GM23338 (cell line): Measurements from ENCODE around the gene EOLA2. TPM values are rescaled to one million over a fixed set of nuclear protein-coding genes. Genes with fewer than 3 reads are reported as not detected.

ENCODE experiments used
- ATAC-seq: fragments of 200-7000 bp; cut with Tn5 transposase; 3 replicates; pipeline ENCODE4 v1.9.1; 2020
- DNase-seq: peaks from one replicate; pipeline ENCODE4 v3.0.0-alpha.2; 2015; ENCODE audit warnings: low spot score
- H2AFZ ChIP-seq: fragments of 200-600 bp; sonication (generic); 2 replicates; pipeline ENCODE4 v1.8.0; 2016; ENCODE audit warnings: antibody characterized with exemption, mild to moderate bottlenecking, moderate library complexity
- H3F3A ChIP-seq: fragments of 200-600 bp; sonication (generic); replicated peaks from 2 replicates; pipeline ENCODE4 v1.8.0; 2017; ENCODE audit warnings: antibody characterized with exemption, mixed run types, low read depth
- H3K27ac ChIP-seq: fragments of 200-600 bp; sonication (generic); 2 replicates; pipeline ENCODE4 v1.6.1; 2016; ENCODE audit warnings: low read depth
- H3K27me3 ChIP-seq: fragments of 200-600 bp; sonication (generic); 2 replicates; pipeline ENCODE4 v1.8.0; 2016; ENCODE audit warnings: mild to moderate bottlenecking, mixed run types, moderate library complexity; ENCODE audit not compliant: insufficient read depth
- H3K36me3 ChIP-seq: fragments of 200-600 bp; sonication (generic); 2 replicates; pipeline ENCODE4 v1.8.0; 2016; ENCODE audit warnings: mild to moderate bottlenecking; ENCODE audit not compliant: insufficient read depth
- H3K4me1 ChIP-seq: fragments of 200-600 bp; sonication (generic); 2 replicates; pipeline ENCODE4 v1.8.0; 2016; ENCODE audit warnings: mild to moderate bottlenecking, moderate library complexity; ENCODE audit not compliant: insufficient read depth
- H3K4me2 ChIP-seq: fragments of 200-600 bp; sonication (generic); 2 replicates; pipeline ENCODE4 v1.7.1; 2017; ENCODE audit warnings: mixed run types
- H3K4me3 ChIP-seq: fragments of 200-600 bp; sonication (generic); 2 replicates; pipeline ENCODE4 v1.6.1; 2016; ENCODE audit warnings: mixed run types
- H3K79me2 ChIP-seq: fragments of 200-600 bp; sonication (generic); replicated peaks from 2 replicates; pipeline ENCODE4 v1.8.0; 2017; ENCODE audit warnings: mild to moderate bottlenecking; ENCODE audit not compliant: insufficient read depth
- H3K9me2 ChIP-seq: fragments of 200-600 bp; sonication (generic); 2 replicates; pipeline ENCODE4 v1.8.0; 2017; ENCODE audit not compliant: insufficient read depth
- H4K20me1 ChIP-seq: fragments of 200-600 bp; sonication (generic); replicated peaks from 2 replicates; pipeline ENCODE4 v1.8.0; 2017; ENCODE audit warnings: mild to moderate bottlenecking; ENCODE audit not compliant: insufficient read depth
- H3K27ac Mint-ChIP-seq: 2 replicates; pipeline ENCODE4 v1.8.0; 2020; ENCODE audit warnings: inconsistent platforms, mild to moderate bottlenecking, moderate library complexity, mixed read lengths
- H3K27me3 Mint-ChIP-seq: 3 replicates; pipeline ENCODE4 v1.8.0; 2022; ENCODE audit warnings: low read depth, mild to moderate bottlenecking, moderate library complexity, mixed read lengths, inconsistent platforms; ENCODE audit not compliant: insufficient read depth, poor library complexity
- H3K36me3 Mint-ChIP-seq: 3 replicates; pipeline ENCODE4 v1.8.0; 2021; ENCODE audit warnings: low read depth, mild to moderate bottlenecking, inconsistent platforms, moderate library complexity, mixed read lengths
- H3K4me1 Mint-ChIP-seq: 3 replicates; pipeline ENCODE4 v1.8.0; 2020; ENCODE audit warnings: mild to moderate bottlenecking, inconsistent platforms, mixed read lengths
- H3K4me3 Mint-ChIP-seq: 3 replicates; pipeline ENCODE4 v1.8.0; 2021; ENCODE audit warnings: moderate library complexity, mild to moderate bottlenecking, inconsistent platforms, mixed read lengths
- H3K9me3 Mint-ChIP-seq: 3 replicates; pipeline ENCODE4 v1.8.0; 2020; ENCODE audit warnings: moderate library complexity, mild to moderate bottlenecking, inconsistent platforms, mixed read lengths
- CREB1 ChIP-seq: fragments of 250-450 bp; sonication (Bioruptor Pico); IDR thresholded peaks from 2 replicates; pipeline ENCODE4 v1.5.0; 2020; ENCODE audit warnings: low read depth, mild to moderate bottlenecking, moderate library complexity
- ETS1 ChIP-seq: IDR thresholded peaks from 2 replicates; pipeline ENCODE4 v1.6.1; 2016; ENCODE audit warnings: antibody characterized with exemption
- EZH2 ChIP-seq: fragments of 200-600 bp; sonication (generic); IDR thresholded peaks from one replicate; pipeline ENCODE4 v1.8.0; 2017; ENCODE audit warnings: antibody characterized with exemption, mild to moderate bottlenecking, low read depth; ENCODE audit not compliant: unreplicated experiment
- EZH2phosphoT487 ChIP-seq: fragments of 200-600 bp; sonication (generic); IDR thresholded peaks from one replicate; pipeline ENCODE4 v1.8.1; 2018; ENCODE audit warnings: antibody characterized with exemption; ENCODE audit not compliant: unreplicated experiment
- JUNB ChIP-seq: IDR thresholded peaks from one replicate; pipeline ENCODE4 v1.6.1; 2016; ENCODE audit warnings: antibody characterized with exemption; ENCODE audit not compliant: unreplicated experiment
- NANOG ChIP-seq: IDR thresholded peaks from 2 replicates; pipeline ENCODE4 v1.6.1; 2016; ENCODE audit warnings: antibody characterized with exemption, borderline replicate concordance
- POLR2AphosphoS5 ChIP-seq: IDR thresholded peaks from 2 replicates; pipeline ENCODE4 v1.6.1; 2016; ENCODE audit warnings: antibody characterized with exemption, low read depth
- STAT1 ChIP-seq: IDR thresholded peaks from one replicate; pipeline ENCODE4 v1.6.1; 2016; ENCODE audit warnings: antibody characterized with exemption; ENCODE audit not compliant: unreplicated experiment
- ZNF114 ChIP-seq: fragments of 250-450 bp; sonication (Bioruptor Pico); IDR thresholded peaks from 2 replicates; pipeline ENCODE4 v1.5.0; 2020; ENCODE audit warnings: mild to moderate bottlenecking, moderate library complexity
- ZNF331 ChIP-seq: fragments of 250-450 bp; sonication (Bioruptor Pico); IDR thresholded peaks from 2 replicates; pipeline ENCODE4 v1.5.0; 2020; ENCODE audit warnings: low read depth, mild to moderate bottlenecking, moderate library complexity
- ZNF462 ChIP-seq: fragments of 250-450 bp; sonication (Bioruptor Pico); IDR thresholded peaks from 2 replicates; pipeline ENCODE4 v1.5.0; 2020; ENCODE audit warnings: mild to moderate bottlenecking, moderate library complexity
- polyA plus RNA-seq: library from polyadenylated mRNA; unstranded; fragments of >200 nt; fragmentation: Nextera tagmentation; extraction: Ambion mirVana; gene quantifications from 2 replicates; pipeline ENCODE4 v1.2.1, GENCODE V29; 2016
- total RNA-seq: library from RNA; depleted of rRNA; stranded (reverse); fragments of >200 nt; shearing (Covaris generic); gene quantifications from 2 replicates; pipeline ENCODE4 v1.2.3, GENCODE V29; 2014
- TF ChIP-seq, protein P1 (sequence below), 2 experiments: fragments of 200-600 bp in 1 of 2; sonication (generic) in 1 of 2; conservative IDR thresholded peaks; 2 replicates each; pipeline versions ENCODE4 v1.5.1 to v1.6.1; 2016 to 2017; ENCODE audit warnings: antibody characterized with exemption in 2 of 2, low read depth in 2 of 2, mild to moderate bottlenecking in 2 of 2, moderate library complexity in 1 of 2
- TF ChIP-seq, protein P2 (sequence below): IDR thresholded peaks from one replicate; pipeline ENCODE4 v1.6.1; 2018; ENCODE audit warnings: antibody characterized with exemption; ENCODE audit not compliant: unreplicated experiment

Gene EOLA2
- total and polyA plus RNA-seq, 2 experiments from 2014 or later, result 24.4 to 25.1 TPM

DNA sequence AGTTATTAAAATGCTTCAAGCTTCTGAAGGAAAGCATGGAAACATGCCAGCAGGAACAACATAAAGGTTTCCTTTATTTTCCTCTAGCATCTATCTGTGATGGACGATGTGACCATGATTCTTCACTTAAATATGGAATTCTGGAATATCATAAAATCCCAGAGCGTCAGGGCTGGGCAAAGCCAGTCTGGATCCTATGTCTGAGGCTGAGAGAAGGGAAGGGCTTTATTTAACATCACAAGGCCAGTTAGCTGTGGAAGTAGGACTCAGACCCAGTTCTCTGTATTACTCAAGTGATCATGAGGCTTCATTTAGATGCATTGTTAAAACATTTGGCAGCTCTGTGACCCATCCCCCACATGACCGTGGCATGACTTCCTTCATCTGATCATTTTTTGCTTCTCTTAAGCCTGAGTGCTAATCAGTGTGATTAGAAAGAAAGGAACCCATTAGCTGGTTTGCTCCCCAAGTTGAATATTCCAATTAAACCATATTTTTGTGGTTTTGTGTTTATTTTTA lies 40.9 kb upstream of the EOLA2 start:
- no peaks in the 10 kb centered on the region for H3K27me3 ChIP-seq
- DNase-seq (no peak), ATAC-seq (no peak)
- H3K36me3 ChIP-seq, result no peaks in the 10 kb centered on the region
- H3K4me2 ChIP-seq, result no peak overlapping the region
- H3K9me2 ChIP-seq, result no peaks in the 10 kb centered on the region
- no peak overlapping the region for H3K4me3 ChIP-seq
- no peaks in the 10 kb centered on the region for H3K79me2 ChIP-seq
- Mint-ChIP-seq H3K27ac (no peak overlapping the region), H3K27me3 (no peaks in the 10 kb centered on the region), H3K9me3 (no peaks in the 10 kb centered on the region), H3K36me3 (no peaks in the 10 kb centered on the region), H3K4me1 (peaks cover 19% of the 10 kb centered on the region), H3K4me3 (no peak overlapping the region)
- TF ChIP-seq, protein P1, sequence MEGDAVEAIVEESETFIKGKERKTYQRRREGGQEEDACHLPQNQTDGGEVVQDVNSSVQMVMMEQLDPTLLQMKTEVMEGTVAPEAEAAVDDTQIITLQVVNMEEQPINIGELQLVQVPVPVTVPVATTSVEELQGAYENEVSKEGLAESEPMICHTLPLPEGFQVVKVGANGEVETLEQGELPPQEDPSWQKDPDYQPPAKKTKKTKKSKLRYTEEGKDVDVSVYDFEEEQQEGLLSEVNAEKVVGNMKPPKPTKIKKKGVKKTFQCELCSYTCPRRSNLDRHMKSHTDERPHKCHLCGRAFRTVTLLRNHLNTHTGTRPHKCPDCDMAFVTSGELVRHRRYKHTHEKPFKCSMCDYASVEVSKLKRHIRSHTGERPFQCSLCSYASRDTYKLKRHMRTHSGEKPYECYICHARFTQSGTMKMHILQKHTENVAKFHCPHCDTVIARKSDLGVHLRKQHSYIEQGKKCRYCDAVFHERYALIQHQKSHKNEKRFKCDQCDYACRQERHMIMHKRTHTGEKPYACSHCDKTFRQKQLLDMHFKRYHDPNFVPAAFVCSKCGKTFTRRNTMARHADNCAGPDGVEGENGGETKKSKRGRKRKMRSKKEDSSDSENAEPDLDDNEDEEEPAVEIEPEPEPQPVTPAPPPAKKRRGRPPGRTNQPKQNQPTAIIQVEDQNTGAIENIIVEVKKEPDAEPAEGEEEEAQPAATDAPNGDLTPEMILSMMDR (conservative IDR thresholded peaks at IDR 0.05; ENCODE audit: low read depth in 2 of 2), result no peak
- TF ChIP-seq ZNF462 (CRISPR knock-in tag) (no peak), ETS1 (no peak), NANOG (no peak), JUNB (no peak), STAT1 (no peak), ZNF331 (CRISPR knock-in tag) (no peak), EZH2phosphoT487 (no peak), CREB1 (CRISPR knock-in tag) (no peak), POLR2AphosphoS5 (no peak), ZNF114 (CRISPR knock-in tag) (no peak), EZH2 (no peak)
- TF ChIP-seq, protein P2, sequence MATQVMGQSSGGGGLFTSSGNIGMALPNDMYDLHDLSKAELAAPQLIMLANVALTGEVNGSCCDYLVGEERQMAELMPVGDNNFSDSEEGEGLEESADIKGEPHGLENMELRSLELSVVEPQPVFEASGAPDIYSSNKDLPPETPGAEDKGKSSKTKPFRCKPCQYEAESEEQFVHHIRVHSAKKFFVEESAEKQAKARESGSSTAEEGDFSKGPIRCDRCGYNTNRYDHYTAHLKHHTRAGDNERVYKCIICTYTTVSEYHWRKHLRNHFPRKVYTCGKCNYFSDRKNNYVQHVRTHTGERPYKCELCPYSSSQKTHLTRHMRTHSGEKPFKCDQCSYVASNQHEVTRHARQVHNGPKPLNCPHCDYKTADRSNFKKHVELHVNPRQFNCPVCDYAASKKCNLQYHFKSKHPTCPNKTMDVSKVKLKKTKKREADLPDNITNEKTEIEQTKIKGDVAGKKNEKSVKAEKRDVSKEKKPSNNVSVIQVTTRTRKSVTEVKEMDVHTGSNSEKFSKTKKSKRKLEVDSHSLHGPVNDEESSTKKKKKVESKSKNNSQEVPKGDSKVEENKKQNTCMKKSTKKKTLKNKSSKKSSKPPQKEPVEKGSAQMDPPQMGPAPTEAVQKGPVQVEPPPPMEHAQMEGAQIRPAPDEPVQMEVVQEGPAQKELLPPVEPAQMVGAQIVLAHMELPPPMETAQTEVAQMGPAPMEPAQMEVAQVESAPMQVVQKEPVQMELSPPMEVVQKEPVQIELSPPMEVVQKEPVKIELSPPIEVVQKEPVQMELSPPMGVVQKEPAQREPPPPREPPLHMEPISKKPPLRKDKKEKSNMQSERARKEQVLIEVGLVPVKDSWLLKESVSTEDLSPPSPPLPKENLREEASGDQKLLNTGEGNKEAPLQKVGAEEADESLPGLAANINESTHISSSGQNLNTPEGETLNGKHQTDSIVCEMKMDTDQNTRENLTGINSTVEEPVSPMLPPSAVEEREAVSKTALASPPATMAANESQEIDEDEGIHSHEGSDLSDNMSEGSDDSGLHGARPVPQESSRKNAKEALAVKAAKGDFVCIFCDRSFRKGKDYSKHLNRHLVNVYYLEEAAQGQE, result no peak
- H3F3A ChIP-seq, result no peaks in the 10 kb centered on the region
- peaks cover 3% of the 10 kb centered on the region; the same call in 1 of the 2 replicates for H3K4me1 ChIP-seq
- no peak overlapping the region for H2AFZ ChIP-seq
- H4K20me1 ChIP-seq, result no peaks in the 10 kb centered on the region
- no peak overlapping the region for H3K27ac ChIP-seq
